ENCODE results near the gene ANXA7.

ANXA7 gene

GRCh38 chr10:73388228-73388627 is 25.6 kb downstream of the ANXA7 start:
- DNase-seq = no peak
- H3K4me3 Mint-ChIP-seq = no peak overlapping the region
- peaks cover 2% of the 10 kb centered on the region for H3K4me1 Mint-ChIP-seq (ENCODE audit: low read depth)
- H3K27ac Mint-ChIP-seq = peak overlapping the region; percentile 26
- peaks cover 94% of the 10 kb centered on the region for H3K36me3 Mint-ChIP-seq (ENCODE audit: low read depth)
- no peaks in the 10 kb centered on the region for H3K9me3 Mint-ChIP-seq
- no peaks in the 10 kb centered on the region for H3K27me3 Mint-ChIP-seq

- Mint-ChIP-seq H3K36me3 (ENCODE audit: low read depth) (peaks cover 95% of the 10 kb centered on the region), H3K27me3 (no peaks in the 10 kb centered on the region), H3K4me3 (no peak overlapping the region), H3K4me1 (ENCODE audit: low read depth) (no peaks in the 10 kb centered on the region), H3K9me3 (no peaks in the 10 kb centered on the region), H3K27ac (peak overlapping the region; percentile 11)
- no peak for DNase-seq
Measured at GRCh38 chr10:73386583-73386982, 27.3 kb downstream of the ANXA7 start.

GRCh38 chr10:73379064-73379748 is 34.7 kb downstream of the ANXA7 start:
- Mint-ChIP-seq H3K4me3 (no peak overlapping the region), H3K36me3 (ENCODE audit: low read depth) (peaks cover 92% of the 10 kb centered on the region), H3K9me3 (no peaks in the 10 kb centered on the region), H3K27ac (peak overlapping the region; percentile 86), H3K4me1 (ENCODE audit: low read depth) (peaks cover 13% of the 10 kb centered on the region), H3K27me3 (no peaks in the 10 kb centered on the region)
- DNase-seq = no peak

GRCh38 chr10:73376679-73377078 is 37.2 kb downstream of the ANXA7 start:
- H3K4me1 Mint-ChIP-seq (ENCODE audit: low read depth) = peaks cover 13% of the 10 kb centered on the region
- H3K9me3 Mint-ChIP-seq = no peaks in the 10 kb centered on the region
- H3K36me3 Mint-ChIP-seq (ENCODE audit: low read depth) = peaks cover 83% of the 10 kb centered on the region
- H3K4me3 Mint-ChIP-seq = no peak overlapping the region
- no peaks in the 10 kb centered on the region for H3K27me3 Mint-ChIP-seq
- peak overlapping the region; percentile 34 for H3K27ac Mint-ChIP-seq
- no peak for DNase-seq

GRCh38 chr10:73368238-73368637 is 45.6 kb downstream of the ANXA7 start:
- peaks cover 76% of the 10 kb centered on the region for H3K36me3 Mint-ChIP-seq (ENCODE audit: low read depth)
- H3K4me1 Mint-ChIP-seq (ENCODE audit: low read depth) = peaks cover 16% of the 10 kb centered on the region
- H3K4me3 Mint-ChIP-seq = no peak overlapping the region
- H3K9me3 Mint-ChIP-seq = no peaks in the 10 kb centered on the region
- DNase-seq = no peak
- no peaks in the 10 kb centered on the region for H3K27me3 Mint-ChIP-seq
- peak overlapping the region; percentile 64 for H3K27ac Mint-ChIP-seq

GRCh38 chr10:73366381-73367298 is 47.2 kb downstream of the ANXA7 start:
- Mint-ChIP-seq H3K27me3 (no peaks in the 10 kb centered on the region), H3K4me1 (ENCODE audit: low read depth) (peaks cover 16% of the 10 kb centered on the region), H3K36me3 (ENCODE audit: low read depth) (peaks cover 77% of the 10 kb centered on the region), H3K9me3 (no peaks in the 10 kb centered on the region), H3K27ac (peak overlapping the region; percentile 53), H3K4me3 (no peak overlapping the region)
- no peak for DNase-seq

GRCh38 chr10:73364964-73365363 is 48.9 kb downstream of the ANXA7 start:
- Mint-ChIP-seq H3K36me3 (ENCODE audit: low read depth) (peaks cover 63% of the 10 kb centered on the region), H3K27me3 (no peaks in the 10 kb centered on the region), H3K9me3 (no peaks in the 10 kb centered on the region), H3K4me1 (ENCODE audit: low read depth) (peaks cover 16% of the 10 kb centered on the region), H3K4me3 (no peak overlapping the region), H3K27ac (no peak overlapping the region)
- no peak for DNase-seq

GRCh38 chr10:73359492-73359891 is 54.4 kb downstream of the ANXA7 start:
- no peaks in the 10 kb centered on the region for H3K27me3 Mint-ChIP-seq
- no peak for DNase-seq
- peaks cover 16% of the 10 kb centered on the region for H3K36me3 Mint-ChIP-seq (ENCODE audit: low read depth)
- H3K9me3 Mint-ChIP-seq = no peaks in the 10 kb centered on the region
- H3K27ac Mint-ChIP-seq = no peak overlapping the region
- H3K4me3 Mint-ChIP-seq = no peak overlapping the region
- H3K4me1 Mint-ChIP-seq (ENCODE audit: low read depth) = peaks cover 15% of the 10 kb centered on the region

GRCh38 chr10:73358331-73359279 is 55.3 kb downstream of the ANXA7 start, which contains the start of gene CFAP70:
CFAP70 (minus strand) TSS chr10:73358864; CDS start chr10:73354796, 4,068 bp downstream.
- peaks cover 15% of the 10 kb centered on the region for H3K4me1 Mint-ChIP-seq (ENCODE audit: low read depth)
- peak; percentile 90 for DNase-seq
- H3K27ac Mint-ChIP-seq = peak within 1 kb of the TSS; percentile 95
- H3K36me3 Mint-ChIP-seq (ENCODE audit: low read depth) = peaks cover 13% of the 10 kb centered on the region
- H3K9me3 Mint-ChIP-seq = no peaks in the 10 kb centered on the region
- no peaks in the 10 kb centered on the region for H3K27me3 Mint-ChIP-seq
- peak within 1 kb of the TSS; percentile 96 for H3K4me3 Mint-ChIP-seq

GRCh38 chr10:73357821-73358220 is 56.0 kb downstream of the ANXA7 start:
- H3K9me3 Mint-ChIP-seq = no peaks in the 10 kb centered on the region
- no peak for DNase-seq
- peak overlapping the region; percentile 95 for H3K27ac Mint-ChIP-seq
- peaks cover 12% of the 10 kb centered on the region for H3K36me3 Mint-ChIP-seq (ENCODE audit: low read depth)
- no peaks in the 10 kb centered on the region for H3K27me3 Mint-ChIP-seq
- peak overlapping the region; percentile 96 for H3K4me3 Mint-ChIP-seq
- peaks cover 15% of the 10 kb centered on the region for H3K4me1 Mint-ChIP-seq (ENCODE audit: low read depth)

GRCh38 chr10:73357166-73357565 is 56.7 kb downstream of the ANXA7 start:
- peaks cover 15% of the 10 kb centered on the region for H3K4me1 Mint-ChIP-seq (ENCODE audit: low read depth)
- no peaks in the 10 kb centered on the region for H3K9me3 Mint-ChIP-seq
- H3K27me3 Mint-ChIP-seq = no peaks in the 10 kb centered on the region
- peak overlapping the region; percentile 96 for H3K4me3 Mint-ChIP-seq
- H3K36me3 Mint-ChIP-seq (ENCODE audit: low read depth) = peaks cover 7% of the 10 kb centered on the region
- no peak for DNase-seq
- no peak overlapping the region for H3K27ac Mint-ChIP-seq

GRCh38 chr10:73344269-73344668 is 69.6 kb downstream of the ANXA7 start:
- Mint-ChIP-seq H3K4me3 (no peak overlapping the region), H3K27ac (no peak overlapping the region), H3K9me3 (no peaks in the 10 kb centered on the region), H3K36me3 (ENCODE audit: low read depth) (no peaks in the 10 kb centered on the region), H3K27me3 (no peaks in the 10 kb centered on the region), H3K4me1 (ENCODE audit: low read depth) (no peaks in the 10 kb centered on the region)
- no peak for DNase-seq

GRCh38 chr10:73340121-73340520 is 73.7 kb downstream of the ANXA7 start:
- Mint-ChIP-seq H3K9me3 (no peaks in the 10 kb centered on the region), H3K36me3 (ENCODE audit: low read depth) (no peaks in the 10 kb centered on the region), H3K27me3 (no peaks in the 10 kb centered on the region), H3K4me1 (ENCODE audit: low read depth) (no peaks in the 10 kb centered on the region), H3K27ac (no peak overlapping the region), H3K4me3 (no peak overlapping the region)
- no peak for DNase-seq

- Mint-ChIP-seq H3K27ac (no peak overlapping the region), H3K4me3 (no peak overlapping the region), H3K27me3 (no peaks in the 10 kb centered on the region), H3K36me3 (ENCODE audit: low read depth) (no peaks in the 10 kb centered on the region), H3K9me3 (no peaks in the 10 kb centered on the region), H3K4me1 (ENCODE audit: low read depth) (no peaks in the 10 kb centered on the region)
- DNase-seq = no peak
Measured at GRCh38 chr10:73339436-73339835, 74.4 kb downstream of the ANXA7 start.
